Right ventricle myocardium superior (tissue), 1 donor: ENCODE data around the gene LIPT1. TPM values are rescaled to one million over a fixed set of nuclear protein-coding genes. Genes with fewer than 3 reads are reported as not detected.
"Not testable (repeated sequence)": the region's sequence is repeated elsewhere in the genome, so short reads cannot be mapped to it uniquely, and the experiment has no call there.

Experiments used
- ATAC-seq: fragments of 200-7000 bp; cut with Tn5 transposase; one replicate; pipeline ENCODE4 v1.9.1; 2020; ENCODE audit warnings: mild to moderate bottlenecking; ENCODE audit not compliant: poor library complexity
- DNase-seq: peaks from one replicate; pipeline ENCODE4 v3.0.0-alpha.2; 2020
- intact Hi-C: fragments of 100-400 bp; cut with DNase I; formaldehyde crosslinking; loops from one replicate; pipeline ENCODE4 v1.11.2; 2022
- long read RNA-seq: library from polyadenylated mRNA; unstranded; transcript quantifications from one replicate; pipeline ENCODE4 v2.0.0, GENCODE V29; 2021
- total RNA-seq: library from RNA; stranded (reverse); fragmentation: NEBNext Ultra II Directional; extraction: Animal tissue kit (Norgen Biotek cat#: 25700); gene quantifications from one replicate; pipeline ENCODE4 v1.2.1, GENCODE V29; 2021
- donor health status: DM: no; HTN: yes; CAD: no; lungs with severe emphysema.

The LIPT1 gene
- 7.6 TPM for total RNA-seq
- long read RNA-seq, partial matches to known transcripts: 0 of 5 reads
- long read RNA-seq, other reads (novel, unspliced or antisense): 0 of 5 reads

DNA sequence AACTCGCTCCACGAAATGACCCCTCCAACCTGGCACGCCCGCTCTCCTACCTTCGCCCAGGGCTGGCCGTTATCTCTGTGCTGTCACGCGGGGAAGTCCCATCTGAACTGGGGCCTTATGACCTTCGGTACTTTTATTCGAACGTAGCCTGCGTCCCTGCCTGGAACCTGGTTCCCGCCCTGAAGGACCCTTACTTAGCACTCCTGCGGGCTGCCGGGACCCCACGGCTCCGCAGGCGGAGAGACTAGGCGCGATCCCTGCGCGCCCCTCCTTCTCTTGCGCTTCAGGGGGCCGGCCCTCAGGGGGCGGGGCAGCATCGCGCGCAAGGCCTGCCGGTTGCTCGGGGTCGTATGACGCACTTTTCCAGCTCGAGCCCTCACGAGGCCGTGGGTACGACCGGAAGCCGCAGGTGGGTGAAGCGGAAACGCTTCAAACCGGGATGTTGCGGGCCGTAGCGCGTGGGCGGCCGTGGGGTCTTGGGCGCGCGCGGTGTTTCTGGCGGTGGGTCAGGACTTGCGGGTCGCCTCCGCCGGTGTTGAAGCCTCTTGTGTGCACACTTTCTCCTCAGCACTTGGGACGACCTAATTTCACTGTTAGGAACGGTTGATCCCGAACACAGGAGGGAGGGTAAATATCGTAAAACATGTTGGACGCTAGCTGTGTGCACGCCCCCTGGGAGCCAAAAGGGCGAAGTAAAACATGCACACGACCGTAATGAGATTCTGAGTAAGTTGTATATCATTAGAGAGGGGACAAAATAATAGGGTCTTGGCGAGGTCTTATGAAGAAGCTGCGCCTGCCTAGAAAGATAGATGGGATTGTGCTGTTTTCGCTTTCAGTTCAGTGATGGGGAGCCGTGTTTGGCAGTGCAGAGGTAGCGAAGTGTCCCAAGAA is at the start of gene LIPT1, which contains the start of gene TSGA10:
Gene LIPT1, plus strand, starts transcription at position 325 of the 894 bp plus-strand sequence. CDS start 6,991 bp downstream, outside the sequence.
Gene TSGA10, minus strand, starts transcription at position 300 of the 894 bp plus-strand sequence. CDS start 45,503 bp downstream, outside the sequence.
- DNase-seq (peak; percentile 95), ATAC-seq (peak; percentile 99)
- intact Hi-C loops: no loop called here

DNA sequence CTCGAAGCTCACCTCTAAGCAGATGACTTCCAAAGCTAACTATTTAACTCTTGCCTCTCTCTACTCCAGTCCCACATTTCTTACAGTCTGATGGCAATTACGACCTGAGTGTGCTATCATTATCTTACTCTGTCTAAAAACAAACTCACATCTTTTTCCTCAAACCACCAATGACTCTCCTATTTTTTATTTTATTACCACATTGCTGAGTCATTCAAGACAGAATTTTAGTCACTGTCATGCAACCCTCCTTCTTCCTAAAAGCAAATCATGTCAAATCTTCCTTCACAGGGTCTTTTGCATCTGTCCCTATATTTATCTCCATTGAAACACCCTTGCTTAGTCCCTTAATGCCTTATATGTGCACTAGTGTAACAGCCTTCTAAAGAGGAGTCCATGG is 47.9 kb upstream of the LIPT1 start:
- no peak for ATAC-seq

DNA sequence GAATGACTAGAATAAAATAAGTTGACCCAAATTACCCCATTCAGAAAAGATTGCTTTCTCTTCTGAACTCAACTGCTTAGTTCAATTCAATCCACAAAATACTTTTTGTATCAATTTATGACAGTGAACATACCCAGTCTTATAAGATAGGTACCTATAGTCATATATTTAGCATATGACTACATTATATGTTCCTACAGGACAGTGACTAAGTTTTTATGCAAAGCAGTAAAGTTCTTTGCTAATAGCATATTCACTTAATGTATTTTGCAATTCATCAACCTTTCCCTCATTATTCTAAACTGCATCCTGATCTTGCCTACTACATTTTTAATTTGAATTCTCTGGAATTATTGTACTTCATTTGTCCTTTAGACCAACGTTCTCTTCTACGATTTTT is 43.5 kb upstream of the LIPT1 start:
- intact Hi-C loops: no loop called here
- ATAC-seq: no peak
- DNase-seq: no peak

More for the DNA sequence above, 47.9 kb upstream of the LIPT1 start:
- DNase-seq: no peak
- intact Hi-C loops: no loop called here

DNA sequence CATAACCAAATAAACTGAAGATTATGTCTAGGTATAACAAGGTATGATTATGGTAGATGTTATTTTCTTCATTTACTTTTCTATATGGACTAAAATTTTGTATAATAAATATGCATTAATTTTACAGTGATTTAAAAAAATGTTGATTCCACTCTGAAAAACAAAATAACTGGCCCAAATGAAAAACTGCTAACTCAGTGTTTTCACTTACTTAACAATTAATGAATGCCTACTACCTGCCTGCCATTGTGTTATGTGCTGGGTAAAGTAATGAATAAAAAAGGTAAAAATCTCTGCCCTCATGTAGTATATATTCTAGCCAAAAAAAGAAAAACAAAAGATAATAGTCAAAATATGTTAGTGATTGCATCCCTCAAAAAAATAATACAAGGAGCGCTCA is 42.8 kb upstream of the LIPT1 start:
- ATAC-seq (no peak), DNase-seq (no peak)
- intact Hi-C loops: no loop called here

DNA sequence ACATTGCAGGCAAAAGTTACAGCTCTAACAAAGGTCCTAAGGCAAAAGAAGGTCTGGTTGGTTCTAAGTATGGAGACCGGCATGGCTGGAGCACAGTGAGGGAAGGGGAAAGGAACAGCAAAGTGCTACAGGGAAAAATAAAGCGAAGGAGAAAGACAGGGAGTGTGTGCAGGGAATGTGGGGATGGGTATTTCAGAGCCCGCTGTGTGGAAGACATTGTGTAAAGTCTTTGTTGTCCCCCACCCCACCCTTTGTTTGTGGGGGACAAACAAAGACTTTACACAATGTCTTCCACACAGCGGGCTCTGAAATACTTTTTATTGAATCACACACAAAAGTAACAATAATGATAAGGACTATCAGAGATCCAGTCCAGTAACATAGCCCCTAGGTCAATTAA is 42.1 kb upstream of the LIPT1 start:
- intact Hi-C loops: no loop called here
- ATAC-seq: no peak

DNA sequence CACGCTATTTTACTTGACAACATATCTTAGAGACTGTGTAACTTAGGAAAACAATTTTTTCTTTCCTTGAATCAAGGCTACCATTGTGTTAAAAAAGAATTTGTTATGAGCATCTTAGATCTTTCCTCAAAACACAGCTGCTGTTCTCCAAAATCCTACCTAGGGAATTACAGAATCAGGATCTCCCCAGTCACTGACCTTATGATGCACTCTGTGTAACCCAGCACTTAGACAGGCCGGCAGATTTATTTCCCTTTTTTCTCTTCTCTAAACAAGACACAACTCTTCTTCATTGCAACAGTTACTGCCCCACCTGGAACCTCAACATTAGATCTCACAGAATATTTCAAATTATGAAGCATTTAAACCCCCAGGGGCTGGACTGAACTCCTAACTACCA is 26.8 kb upstream of the LIPT1 start:
- DNase-seq (no peak), ATAC-seq (no peak)
- intact Hi-C loops: no loop called here

More for the DNA sequence above, 42.1 kb upstream of the LIPT1 start:
- no peak for DNase-seq

DNA sequence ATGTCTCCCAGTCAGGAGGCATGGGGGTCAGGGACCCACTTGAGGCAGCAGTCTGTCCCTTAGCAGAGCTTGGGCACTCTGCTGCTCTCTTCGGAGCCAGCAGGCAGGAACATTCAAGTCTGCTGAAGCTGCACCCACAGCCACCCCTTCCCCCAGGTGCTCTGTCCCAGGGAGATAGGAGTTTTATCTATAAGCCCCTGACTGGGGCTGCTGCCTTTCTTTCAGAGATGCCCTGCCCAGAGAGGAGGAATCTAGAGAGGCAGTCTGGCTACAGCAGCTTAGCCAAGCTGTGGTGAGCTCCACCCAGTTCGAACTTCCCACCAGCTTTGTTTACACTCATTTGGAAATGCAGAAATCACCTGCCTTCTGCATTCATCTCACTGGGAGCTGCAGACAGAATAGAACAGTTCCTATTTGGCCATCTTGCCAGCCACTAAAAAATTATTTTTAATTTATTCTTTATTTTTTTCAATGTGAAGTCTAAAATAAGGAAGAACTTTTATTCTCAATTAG is 19.7 kb upstream of the LIPT1 start:
- DNase-seq, ATAC-seq, intact Hi-C loops: not testable (repeated sequence)

DNA sequence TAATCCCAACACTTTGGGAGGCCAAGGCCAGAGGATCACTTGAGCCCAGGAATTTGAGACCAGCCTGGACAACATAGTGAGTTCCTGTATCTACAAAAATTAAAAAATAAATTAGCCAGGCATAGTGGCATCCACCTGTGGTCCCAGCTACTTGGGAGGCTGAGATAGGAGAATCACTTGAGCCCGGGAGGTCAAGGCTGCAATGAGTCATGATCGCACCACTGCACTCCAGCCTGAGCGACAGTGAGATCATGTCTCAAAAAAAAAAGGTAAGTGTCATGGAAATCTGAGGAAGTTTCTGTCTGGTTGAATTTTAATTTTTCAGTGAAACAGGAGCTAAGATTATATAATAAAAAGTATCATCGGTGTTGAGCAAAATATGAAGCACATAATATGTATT is 15.8 kb upstream of the LIPT1 start:
- intact Hi-C loops: no loop called here
- no peak for DNase-seq
- no peak for ATAC-seq

DNA sequence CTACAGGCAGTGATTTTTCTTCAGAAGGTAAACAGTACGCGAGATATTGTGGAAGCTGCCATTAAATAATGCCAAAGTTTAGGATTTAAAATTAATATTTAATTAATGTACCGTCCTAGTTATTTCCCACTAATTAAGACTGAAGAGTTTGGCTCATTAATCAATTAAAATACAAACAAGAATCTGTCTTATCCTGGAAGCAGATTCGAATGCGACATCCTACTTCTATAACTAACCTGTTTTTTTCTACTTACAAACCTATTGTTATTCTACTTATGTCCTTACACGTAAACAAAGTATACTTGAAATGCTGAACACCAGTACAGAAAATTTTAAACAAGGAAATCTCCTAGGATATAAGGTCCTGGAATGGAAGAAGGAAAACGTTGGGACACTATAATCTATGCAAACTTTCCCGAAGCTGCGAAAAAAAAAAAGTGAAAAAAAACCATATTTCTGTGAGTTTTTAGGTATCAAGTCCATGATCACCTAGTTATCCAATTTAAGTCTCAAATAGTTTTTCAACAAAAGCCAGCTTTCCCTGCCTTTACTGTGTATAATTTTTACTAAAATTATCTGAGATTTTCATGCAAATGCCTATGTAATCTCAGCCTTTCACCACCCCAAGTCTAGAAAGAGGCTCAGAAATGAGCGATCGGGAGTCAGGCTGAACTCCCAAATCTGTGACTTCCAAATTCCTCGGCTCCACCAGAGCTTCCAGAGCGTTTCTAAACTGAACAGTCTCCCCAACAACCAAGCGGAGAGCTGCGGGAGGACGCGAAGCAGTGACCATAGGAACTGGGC is 14.5 kb upstream of the LIPT1 start:
- ATAC-seq (no peak), DNase-seq (no peak)
- intact Hi-C loops: no loop called here

DNA sequence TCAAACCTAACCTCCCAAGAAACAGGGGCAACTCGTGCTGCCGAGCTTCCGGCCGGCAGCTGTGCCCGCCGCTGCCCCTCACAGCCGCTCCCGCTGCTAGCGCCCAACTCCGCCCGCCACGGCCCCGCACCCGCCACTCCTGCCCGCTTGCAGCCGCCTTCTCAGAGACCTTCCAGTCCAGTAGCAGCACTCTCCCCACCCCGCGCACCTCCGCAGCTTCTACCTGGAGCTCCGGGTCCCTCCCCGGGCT is 14.0 kb upstream of the LIPT1 start:
- no peak for DNase-seq
- intact Hi-C loops: no loop called here
- ATAC-seq: peak; percentile 68

DNA sequence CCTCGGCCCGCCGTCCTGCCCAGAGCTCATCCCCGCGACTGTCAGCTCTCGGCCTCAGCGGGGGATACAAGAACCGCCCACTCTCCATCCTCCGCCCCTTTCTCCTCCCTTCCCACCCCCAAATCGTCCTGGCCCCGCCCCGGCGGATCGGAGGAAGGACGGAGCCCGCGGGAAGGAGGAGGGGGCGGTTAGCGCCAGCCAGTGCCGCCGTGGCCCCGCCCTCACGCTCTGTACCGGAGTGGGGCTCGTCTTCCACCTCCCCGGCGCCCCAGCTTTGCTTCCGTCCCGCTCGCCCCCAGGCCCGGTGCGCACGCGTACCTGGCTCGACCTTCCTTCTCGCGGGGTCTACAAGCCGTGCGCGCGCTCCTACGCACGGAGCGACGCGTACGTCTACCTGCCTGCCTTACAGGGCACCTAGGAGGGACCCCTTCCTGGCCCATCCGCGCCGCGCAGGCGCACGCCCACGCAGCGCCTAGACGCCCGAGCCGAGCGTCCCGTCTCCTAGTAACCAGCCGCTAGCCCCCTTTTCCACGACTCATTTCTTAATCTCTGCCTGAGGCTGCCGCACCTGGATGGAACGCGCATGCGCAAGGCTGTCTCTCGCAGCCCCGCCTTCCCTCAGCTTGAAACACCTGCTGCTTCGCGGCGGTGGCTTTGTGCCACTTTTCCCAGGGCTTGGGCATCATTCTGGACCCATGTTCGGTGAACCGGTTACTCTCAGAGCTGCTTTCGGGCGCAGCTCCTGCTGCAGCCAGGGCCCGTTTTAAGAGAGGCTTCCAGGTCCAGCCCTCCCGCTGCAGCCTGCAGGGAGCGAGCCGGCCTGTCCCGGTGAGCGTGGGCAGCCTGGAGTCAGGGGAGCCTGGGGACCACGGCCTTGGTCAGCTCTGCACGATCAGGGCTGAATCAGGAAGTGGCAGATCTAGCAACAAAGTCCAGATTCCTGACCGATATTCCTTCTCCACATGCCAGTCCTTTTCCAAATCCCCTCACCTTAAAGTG is 13.4 kb upstream of the LIPT1 start, which contains the start of gene C2orf15:
Gene C2orf15, plus strand, starts transcription at position 598 of the 999 bp plus-strand sequence. CDS start 8,852 bp downstream, outside the sequence.
- ATAC-seq (peak; percentile 99), DNase-seq (peak; percentile 96)
- intact Hi-C loops: no loop called here

DNA sequence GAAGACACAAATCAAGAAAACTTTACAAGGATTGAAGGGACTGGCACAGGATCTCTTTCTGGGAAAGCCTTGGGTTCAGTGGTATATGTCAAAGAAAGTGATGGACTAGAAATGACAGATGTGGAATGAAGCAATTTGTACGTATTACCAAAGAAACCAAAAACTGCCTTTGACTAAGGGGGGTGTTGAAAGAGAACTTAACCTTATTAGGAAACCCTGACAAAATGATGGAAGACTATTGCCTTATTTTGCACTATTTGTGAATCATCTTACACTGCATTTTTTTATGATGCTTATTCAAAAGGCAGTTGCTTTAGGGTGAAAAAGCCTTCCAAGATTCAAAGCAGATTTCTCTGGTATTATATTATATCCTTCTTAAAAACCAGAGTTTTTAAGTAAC is 4.1 kb upstream of the LIPT1 start:
- DNase-seq (no peak), ATAC-seq (no peak)
- intact Hi-C loops: no loop called here

DNA sequence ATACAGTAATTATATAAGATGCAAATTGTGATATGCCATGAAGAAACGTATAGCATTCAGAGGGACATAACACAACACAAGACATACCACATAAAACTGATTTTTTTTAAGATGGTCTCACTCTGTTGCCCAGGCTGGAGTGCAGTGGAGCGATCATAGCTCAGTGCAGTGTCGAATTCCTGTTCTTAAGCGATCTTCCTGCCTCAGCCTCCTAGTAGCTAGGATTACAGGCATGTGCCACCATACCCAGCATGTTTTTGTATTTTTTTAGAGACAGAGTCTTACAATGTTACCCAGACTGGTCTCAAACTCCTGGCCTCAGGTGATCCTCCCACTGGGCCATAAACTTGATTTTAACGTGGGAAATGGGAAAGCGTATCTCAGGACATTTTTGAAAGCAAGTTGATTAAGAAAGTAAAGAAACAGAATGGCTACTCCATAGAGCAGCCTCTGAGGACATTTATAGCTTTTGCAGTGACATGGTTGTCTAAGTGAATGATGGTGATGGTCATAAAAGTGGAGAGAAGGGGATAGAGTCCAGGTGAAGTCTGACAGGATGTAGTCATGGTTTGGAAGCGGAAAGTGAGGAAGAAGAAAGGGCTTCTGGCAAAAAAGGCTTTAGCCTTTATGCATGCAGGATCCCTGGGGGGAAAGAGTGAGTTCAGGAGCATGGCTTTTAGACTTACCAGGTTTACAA is 2.4 kb upstream of the LIPT1 start:
- ATAC-seq (no peak), DNase-seq (no peak)
- intact Hi-C loops: no loop called here

DNA sequence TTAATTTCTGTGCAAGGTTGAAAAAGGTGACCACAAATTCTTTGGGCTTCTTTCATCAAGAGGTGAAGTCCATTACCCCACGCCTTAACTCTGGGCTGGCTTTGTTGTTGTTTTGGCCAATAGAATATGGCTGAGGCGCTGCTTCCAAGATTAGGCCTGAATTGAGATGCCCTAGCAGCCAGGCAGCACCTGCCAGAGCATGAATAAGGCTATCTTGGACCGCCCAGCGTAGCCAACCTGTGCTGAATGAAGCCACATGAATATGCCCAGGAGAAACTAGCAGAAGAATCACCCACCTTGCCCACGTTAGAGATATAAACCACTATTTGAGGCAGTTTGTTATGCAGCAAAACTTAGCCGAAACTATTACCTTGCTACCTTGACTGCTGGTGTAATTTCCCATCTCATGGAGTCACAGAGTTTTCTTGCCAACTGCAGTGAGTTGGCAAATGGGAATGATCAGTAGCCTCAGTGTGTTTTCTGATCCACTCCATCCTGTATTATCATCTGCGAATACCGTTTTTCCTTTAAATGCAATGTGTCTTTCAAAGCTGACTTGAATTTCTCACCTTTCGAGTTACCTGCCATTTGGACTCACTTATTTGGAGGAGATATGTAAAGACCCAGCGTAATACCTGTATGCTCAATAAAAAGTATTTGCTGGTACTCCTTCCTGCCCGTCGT is 704 bp upstream of the LIPT1 start:
- intact Hi-C loops: no loop called here
- ATAC-seq (no peak), DNase-seq (no peak)

DNA sequence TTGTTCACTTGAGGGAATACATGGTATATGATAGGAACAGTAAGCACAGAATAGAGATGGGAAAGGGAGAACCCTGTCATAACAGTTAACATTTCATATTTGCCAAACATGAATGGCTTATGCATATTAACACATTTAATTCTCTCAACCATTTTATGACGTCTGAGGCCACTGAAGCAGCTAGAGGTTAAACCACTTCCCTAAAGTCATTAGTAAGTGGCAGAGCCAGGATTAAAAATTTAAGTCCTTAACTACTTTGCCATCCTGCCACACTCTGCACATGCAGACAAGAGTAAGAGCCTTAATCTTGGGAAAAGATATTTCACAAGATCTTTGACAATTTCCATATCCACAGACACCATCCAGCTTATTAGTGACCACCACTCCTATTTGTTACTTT is 2.1 kb downstream of the LIPT1 start:
- ATAC-seq (no peak), DNase-seq (no peak)
- intact Hi-C loops: no loop called here

DNA sequence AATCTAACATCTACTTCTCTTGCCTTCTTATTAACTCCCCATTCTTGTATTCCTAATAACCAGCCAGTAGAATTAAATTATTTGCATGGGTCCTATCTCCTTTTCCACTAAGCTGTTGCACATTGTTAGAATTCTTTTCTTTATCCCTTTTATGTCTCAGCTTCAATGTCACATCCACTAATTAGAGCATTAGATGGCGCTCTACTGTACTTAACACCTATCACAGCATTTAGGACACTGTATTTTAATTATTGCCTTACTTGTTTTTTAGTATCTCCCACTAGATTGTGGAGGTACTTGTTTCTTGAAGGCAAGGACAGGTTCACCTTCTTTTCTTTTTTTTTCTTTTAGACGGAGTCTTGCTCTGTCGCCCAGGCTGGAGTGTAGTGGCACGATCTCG is 3.8 kb downstream of the LIPT1 start:
- ATAC-seq: no peak
- DNase-seq: no peak
- intact Hi-C loops: no loop called here

DNA sequence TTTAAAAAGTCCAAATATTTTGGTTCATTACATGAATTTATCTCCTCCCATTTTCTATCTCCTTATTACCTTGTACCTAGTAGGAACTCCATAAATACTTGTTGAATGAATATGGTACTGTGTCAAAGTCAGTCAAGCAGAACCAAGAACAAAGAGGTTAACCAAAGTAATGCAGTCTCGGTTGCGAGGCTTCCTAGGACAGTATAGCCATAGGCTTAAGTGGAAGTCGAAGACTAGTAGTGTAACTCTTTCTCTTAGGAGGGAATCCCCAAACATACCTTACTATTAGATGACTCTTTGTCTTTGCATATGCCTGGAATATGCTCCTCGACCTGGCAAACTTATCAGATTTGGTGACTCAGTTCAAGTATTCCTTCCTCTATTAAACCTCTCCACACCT is 4.8 kb downstream of the LIPT1 start:
- DNase-seq (no peak), ATAC-seq (no peak)
- intact Hi-C loops: no loop called here
